ENCODE data around the gene RNU2-1. TPM values are rescaled to one million over a fixed set of nuclear protein-coding genes. Genes with fewer than 3 reads are reported as not detected.

RNU2-1 gene
- polyA plus RNA-seq, 3 donors: not detected

DNA sequence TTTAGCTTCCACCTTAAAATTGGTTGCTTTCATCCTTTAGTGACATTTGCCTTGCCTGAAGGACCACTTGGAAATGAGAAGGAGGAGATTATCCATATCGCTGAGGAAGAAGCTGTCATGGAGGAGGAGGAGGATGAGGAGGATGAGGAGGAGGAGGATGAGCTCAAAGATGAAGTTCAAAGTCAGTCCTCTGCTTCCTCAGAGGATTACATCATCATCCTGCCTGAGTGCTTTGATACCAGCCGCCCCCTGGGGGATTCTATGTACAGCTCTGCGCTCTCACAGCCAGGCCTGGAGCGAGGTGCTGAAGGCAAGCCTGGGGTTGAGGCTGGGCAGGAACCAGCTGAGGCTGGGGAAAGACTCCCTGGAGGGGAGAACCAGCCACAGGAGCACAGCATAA is 33.6 kb downstream of the RNU2-1 start:
- Mint-ChIP-seq H3K27me3 (ENCODE audit: low read depth in 3 of 3) (no peaks in the 10 kb centered on the region), H3K27ac (no peak overlapping the region), H3K36me3 (peaks cover 80 to 98% of the 10 kb centered on the region in 2 donors), H3K9me3 (no peaks in the 10 kb centered on the region), H3K4me1 (no peaks in the 10 kb centered on the region), H3K4me3 (no peak overlapping the region)
- no peak overlapping the region for H3K4me3 ChIP-seq (replicated peaks in 1 of 3; ENCODE audit: low read depth in 2 of 3, low read length in 3 of 3)
- intact Hi-C loops (cut with micrococcal nuclease): no loop called here
- no peak overlapping the region for H3K9ac ChIP-seq (ENCODE audit: insufficient read depth, low read length, poor library complexity, severe bottlenecking)
- WGBS (ENCODE audit: insufficient coverage): 93% methylated on average over 3 of the region's 4 CpGs
- no peaks in the 10 kb centered on the region for H3K27me3 ChIP-seq (ENCODE audit: control insufficient read depth in 2 of 2, insufficient read depth in 2 of 2, low read length in 2 of 2)
- no peak overlapping the region for H3K4me2 ChIP-seq (replicated peaks; ENCODE audit: extremely low read depth, low read length, poor library complexity, severe bottlenecking)
- H3K9me3 ChIP-seq (replicated peaks in 1 of 2; ENCODE audit: control insufficient read depth in 1 of 2, insufficient read depth in 1 of 2, low read length in 2 of 2): no peaks in the 10 kb centered on the region
- H3K79me2 ChIP-seq (ENCODE audit: insufficient read depth, low read length): no peaks in the 10 kb centered on the region
- peaks cover 91 to 99% of the 10 kb centered on the region in 2 donors for H3K36me3 ChIP-seq (replicated peaks in 1 of 2; ENCODE audit: control insufficient read depth in 1 of 2, insufficient read depth in 2 of 2, low read length in 2 of 2)
- no peak for TF ChIP-seq CTCF (IDR thresholded peaks at IDR 0.05)
- H2AFZ ChIP-seq (ENCODE audit: insufficient read depth, low read depth, low read length, poor library complexity, severe bottlenecking): no peak overlapping the region
- no peak overlapping the region for H3K27ac ChIP-seq (ENCODE audit: low read depth in 1 of 2, low read length in 2 of 2)
- H3K4me1 ChIP-seq (ENCODE audit: control insufficient read depth in 1 of 2, insufficient read depth in 2 of 2, low read length in 2 of 2): no peaks in the 10 kb centered on the region
- no peak for DNase-seq
- peaks cover 42% of the 10 kb centered on the region for H4K20me1 ChIP-seq (ENCODE audit: insufficient read depth, low read length)

DNA sequence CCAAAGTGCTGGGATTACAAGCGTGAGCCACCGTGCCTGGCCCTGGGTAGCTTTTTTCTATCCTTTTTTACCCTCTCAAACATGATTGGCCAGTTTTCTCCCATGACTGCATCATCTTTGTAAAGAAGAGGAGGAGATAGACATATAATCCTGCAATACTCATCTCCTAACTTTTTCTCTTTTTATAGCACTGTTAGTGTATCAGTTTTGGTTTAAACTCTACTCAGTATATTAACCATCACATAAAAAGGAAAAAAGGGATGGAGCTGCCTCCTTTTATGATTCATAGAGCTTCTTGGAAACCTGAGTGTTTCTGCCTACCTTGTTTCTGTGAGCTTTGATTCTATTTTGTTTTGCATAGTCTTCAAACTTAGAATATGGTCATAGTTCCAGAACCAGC is 34.1 kb downstream of the RNU2-1 start:
- Mint-ChIP-seq H3K27me3 (ENCODE audit: low read depth in 3 of 3) (no peaks in the 10 kb centered on the region), H3K27ac (no peak overlapping the region), H3K36me3 (peaks cover 81 to 98% of the 10 kb centered on the region in 2 donors), H3K4me1 (no peaks in the 10 kb centered on the region), H3K4me3 (no peak overlapping the region), H3K9me3 (no peaks in the 10 kb centered on the region)
- no CpG with 5 or more reads among the region's 2 CpGs for WGBS (ENCODE audit: insufficient coverage)
- no peak overlapping the region for H3K9ac ChIP-seq (ENCODE audit: insufficient read depth, low read length, poor library complexity, severe bottlenecking)
- intact Hi-C loops (cut with micrococcal nuclease): loop anchor here in 1 of 2 donors (10.0 kb wide), 1 partner anchor 305 kb away; no protein-coding TSS in a partner anchor
- H2AFZ ChIP-seq (ENCODE audit: insufficient read depth, low read depth, low read length, poor library complexity, severe bottlenecking): no peak overlapping the region
- no peaks in the 10 kb centered on the region for H3K9me3 ChIP-seq (replicated peaks in 1 of 2; ENCODE audit: control insufficient read depth in 1 of 2, insufficient read depth in 1 of 2, low read length in 2 of 2)
- H3K4me2 ChIP-seq (replicated peaks; ENCODE audit: extremely low read depth, low read length, poor library complexity, severe bottlenecking): no peak overlapping the region
- no peaks in the 10 kb centered on the region for H3K4me1 ChIP-seq (ENCODE audit: control insufficient read depth in 1 of 2, insufficient read depth in 2 of 2, low read length in 2 of 2)
- H3K4me3 ChIP-seq (replicated peaks in 1 of 3; ENCODE audit: low read depth in 2 of 3, low read length in 3 of 3): no peak overlapping the region
- peaks cover 42% of the 10 kb centered on the region for H4K20me1 ChIP-seq (ENCODE audit: insufficient read depth, low read length)
- TF ChIP-seq CTCF (IDR thresholded peaks at IDR 0.05): no peak
- no peak for DNase-seq
- H3K79me2 ChIP-seq (ENCODE audit: insufficient read depth, low read length): no peaks in the 10 kb centered on the region
- H3K36me3 ChIP-seq (replicated peaks in 1 of 2; ENCODE audit: control insufficient read depth in 1 of 2, insufficient read depth in 2 of 2, low read length in 2 of 2): peaks cover 93 to 99% of the 10 kb centered on the region in 2 donors
- no peaks in the 10 kb centered on the region for H3K27me3 ChIP-seq (ENCODE audit: control insufficient read depth in 2 of 2, insufficient read depth in 2 of 2, low read length in 2 of 2)
- no peak overlapping the region for H3K27ac ChIP-seq (ENCODE audit: low read depth in 1 of 2, low read length in 2 of 2)

Data from CD14-positive monocyte (primary cell).